Measurements from ENCODE around the gene PCDHB5.
"Not testable (repeated sequence)": the region's sequence is repeated elsewhere in the genome, so short reads cannot be mapped to it uniquely, and the experiment has no call there.

PCDHB5 gene

GRCh38 chr5:141155540-141156374 is 20.8 kb downstream of the PCDHB5 start:
- no peak for DNase-seq

GRCh38 chr5:141157356-141157755 is 22.4 kb downstream of the PCDHB5 start:
- not testable (repeated sequence) for DNase-seq

GRCh38 chr5:141157901-141158300 is 22.9 kb downstream of the PCDHB5 start:
- DNase-seq = not testable (repeated sequence)

- peak; percentile 3 for DNase-seq
Measured at GRCh38 chr5:141172381-141173204, 37.6 kb downstream of the PCDHB5 start, which contains the start of gene PCDHB7. Gene PCDHB7 (plus strand): TSS chr5:141172644. CDS start chr5:141172836, 192 bp downstream.

GRCh38 chr5:141174291-141175104 is 39.5 kb downstream of the PCDHB5 start:
- not testable (repeated sequence) for DNase-seq

- DNase-seq = no peak
Measured at GRCh38 chr5:141175933-141176332, 40.9 kb downstream of the PCDHB5 start.

- DNase-seq = not testable (repeated sequence)
Measured at GRCh38 chr5:141177577-141178191, 42.7 kb downstream of the PCDHB5 start, which contains the start of gene PCDHB8. Gene PCDHB8 (plus strand): TSS chr5:141177790. CDS start chr5:141178035, 245 bp downstream.

GRCh38 chr5:141179371-141179770 is 44.4 kb downstream of the PCDHB5 start:
- DNase-seq = not testable (repeated sequence)

- not testable (repeated sequence) for DNase-seq
Measured at GRCh38 chr5:141179876-141180275, 44.9 kb downstream of the PCDHB5 start.

- no peak for DNase-seq
Measured at GRCh38 chr5:141180313-141180712, 45.3 kb downstream of the PCDHB5 start.

- DNase-seq = no peak
Measured at GRCh38 chr5:141182248-141182647, 47.2 kb downstream of the PCDHB5 start, which contains the start of gene PCDHB16. Gene PCDHB16 (plus strand): TSS chr5:141182387. CDS start chr5:141182560, 173 bp downstream.

- DNase-seq = not testable (repeated sequence)
Measured at GRCh38 chr5:141184117-141184855, 49.3 kb downstream of the PCDHB5 start.

- peak; percentile 6 for DNase-seq
Measured at GRCh38 chr5:141186897-141187512, 52.0 kb downstream of the PCDHB5 start, which contains the start of gene PCDHB9. Gene PCDHB9 (plus strand): TSS chr5:141187161. CDS start chr5:141187319, 158 bp downstream.
